ENCODE results near the gene HARBI1.

Gene HARBI1

GRCh38 chr11:46604796-46605195, 12.2 kb downstream of the HARBI1 start:
- H3K4me3 ChIP-seq (ENCODE audit: low read depth, low read length): no peak overlapping the region
- no peak for TF ChIP-seq CTCF (IDR thresholded peaks at IDR 0.05; ENCODE audit: low read depth, low read length)

GRCh38 chr11:46603704-46604308, 13.2 kb downstream of the HARBI1 start:
- H3K4me3 ChIP-seq (ENCODE audit: low read depth, low read length): no peak overlapping the region
- no peak for TF ChIP-seq CTCF (IDR thresholded peaks at IDR 0.05; ENCODE audit: low read depth, low read length)

GRCh38 chr11:46601129-46601528, 15.9 kb downstream of the HARBI1 start:
- TF ChIP-seq CTCF (IDR thresholded peaks at IDR 0.05; ENCODE audit: low read depth, low read length): no peak
- H3K4me3 ChIP-seq (ENCODE audit: low read depth, low read length): no peak overlapping the region

GRCh38 chr11:46600194-46600960, 16.6 kb downstream of the HARBI1 start:
- TF ChIP-seq CTCF (IDR thresholded peaks at IDR 0.05; ENCODE audit: low read depth, low read length): no peak
- no peak overlapping the region for H3K4me3 ChIP-seq (ENCODE audit: low read depth, low read length)

- H3K4me3 ChIP-seq (ENCODE audit: low read depth, low read length): no peak overlapping the region
- no peak for TF ChIP-seq CTCF (IDR thresholded peaks at IDR 0.05; ENCODE audit: low read depth, low read length)
Observed at GRCh38 chr11:46599340-46600193, 17.5 kb downstream of the HARBI1 start.

GRCh38 chr11:46597609-46598219, 19.3 kb downstream of the HARBI1 start:
- TF ChIP-seq CTCF (IDR thresholded peaks at IDR 0.05; ENCODE audit: low read depth, low read length): no peak
- H3K4me3 ChIP-seq (ENCODE audit: low read depth, low read length): no peak overlapping the region

Data from WI38 (cell line).